Uterus (tissue), 2 donors: ENCODE data around the gene SPDYE2B.
"Not testable (repeated sequence)": the region's sequence is repeated elsewhere in the genome, so short reads cannot be mapped to it uniquely, and the experiment has no call there.

Source experiments
- CTCF ChIP-seq, 4 experiments: fragments of 200-600 bp in 2 of 4; fragments of 450-650 bp in 2 of 4; sonication (generic) in 2 of 4; IDR thresholded peaks; one replicate each; pipeline ENCODE4 v1.5.1; 2016 to 2019; ENCODE audit warnings: antibody characterized with exemption in 4 of 4, mild to moderate bottlenecking in 2 of 4, moderate library complexity in 1 of 4
- POLR2A ChIP-seq, 2 donors: fragments of 450-650 bp; IDR thresholded peaks; one replicate each; pipeline ENCODE4 v1.6.1; 2016; ENCODE audit warnings: antibody characterized with exemption in 2 of 2, mild to moderate bottlenecking in 1 of 2, moderate library complexity in 1 of 2

GRCh38 chr7:102634299-102634698, 15.8 kb upstream of the SPDYE2B start:
- TF ChIP-seq CTCF, POLR2A (IDR thresholded peaks at IDR 0.05): not testable (repeated sequence)
